PC-3 (cell line): ENCODE measurements around the gene C1orf116.

Experiments used
- CTCF ChIP-seq: fragments of 300-600 bp; sonication (generic); conservative IDR thresholded peaks from 2 replicates; pipeline ENCODE4 v1.5.1; 2017; ENCODE audit warnings: antibody characterized with exemption, low read depth, mild to moderate bottlenecking, low read length
- EZH2 ChIP-seq: fragments of 300-600 bp; sonication (generic); IDR thresholded peaks from one replicate; pipeline ENCODE4 v1.6.1; 2017; ENCODE audit warnings: antibody characterized with exemption, mild to moderate bottlenecking, low read length; ENCODE audit not compliant: unreplicated experiment

GRCh38 chr1:207027206-207027777, 5.3 kb downstream of the C1orf116 start:
- TF ChIP-seq CTCF (no peak), EZH2 (no peak)
